Stimulated activated CD4-positive, alpha-beta T cell treated with anti-CD3 and anti-CD28 coated beads, Interleukin-4, amount 100 ng/mL, for 4 hours (primary cell): ENCODE data around the gene H6PD.

Experiments
- DNase-seq, 2 experiments: peaks; one replicate each; pipeline ENCODE4 v3.0.0-alpha.2; 2020

The H6PD gene

GRCh38 chr1:9207715-9208114, 26.9 kb upstream of the H6PD start:
- DNase-seq = no peak

- DNase-seq = no peak
Measured at GRCh38 chr1:9211291-9211811, 23.2 kb upstream of the H6PD start.

- no peak for DNase-seq
Measured at GRCh38 chr1:9212735-9213134, 21.8 kb upstream of the H6PD start.

GRCh38 chr1:9213956-9214355, 20.6 kb upstream of the H6PD start:
- no peak for DNase-seq

GRCh38 chr1:9218917-9219316, 15.7 kb upstream of the H6PD start:
- no peak for DNase-seq

- DNase-seq = no peak
Measured at GRCh38 chr1:9222846-9223625, 11.5 kb upstream of the H6PD start.

- DNase-seq = no peak
Measured at GRCh38 chr1:9224664-9225410, 9.7 kb upstream of the H6PD start.

- DNase-seq = no peak
Measured at GRCh38 chr1:9225411-9225785, 9.2 kb upstream of the H6PD start.

GRCh38 chr1:9228609-9229008, 6.0 kb upstream of the H6PD start:
- DNase-seq = no peak

GRCh38 chr1:9229549-9229948, 5.0 kb upstream of the H6PD start:
- no peak for DNase-seq

- DNase-seq = no peak
Measured at GRCh38 chr1:9230869-9231533, 3.6 kb upstream of the H6PD start.

GRCh38 chr1:9231648-9232332, 2.8 kb upstream of the H6PD start:
- DNase-seq = no peak

GRCh38 chr1:9233241-9233941, 1.2 kb upstream of the H6PD start:
- DNase-seq = no peak

- DNase-seq = no peak
Measured at GRCh38 chr1:9233942-9234222, 692 bp upstream of the H6PD start.

- no peak for DNase-seq
Measured at GRCh38 chr1:9235096-9235459, 504 bp downstream of the H6PD start.

GRCh38 chr1:9235560-9235959, 986 bp downstream of the H6PD start:
- no peak for DNase-seq

GRCh38 chr1:9238134-9238533, 3.6 kb downstream of the H6PD start:
- DNase-seq = no peak

GRCh38 chr1:9238550-9238949, 4.0 kb downstream of the H6PD start:
- DNase-seq = no peak

- peak; percentile 19 to 28 for DNase-seq
Measured at GRCh38 chr1:9239622-9240401, 5.2 kb downstream of the H6PD start.

- DNase-seq = no peak
Measured at GRCh38 chr1:9240914-9241820, 6.6 kb downstream of the H6PD start.

GRCh38 chr1:9241891-9242290, 7.3 kb downstream of the H6PD start:
- no peak for DNase-seq
